Right cardiac atrium (tissue), 5 donors: ENCODE data around the gene KAZALD1. TPM values are rescaled to one million over a fixed set of nuclear protein-coding genes. Genes with fewer than 3 reads are reported as not detected.

Experiments used
- ATAC-seq, 2 donors: fragments of 200-7000 bp; cut with Tn5 transposase; one replicate each; pipeline versions ENCODE4 v1.8.0 to v1.9.1; 2020; ENCODE audit warnings: moderate library complexity in 2 of 2, mild to moderate bottlenecking in 1 of 2
- DNase-seq, 3 donors: peaks; one replicate each; pipeline ENCODE4 v3.0.0-alpha.2; 2020
- H3K27ac ChIP-seq: one replicate; pipeline ENCODE4 v1.5.1; 2013; ENCODE audit warnings: mild to moderate bottlenecking, low read length, control low read depth, moderate library complexity
- H3K27me3 ChIP-seq: one replicate; pipeline ENCODE4 v1.6.1; 2013; ENCODE audit not compliant: control insufficient read depth, insufficient read depth
- H3K4me1 ChIP-seq: one replicate; pipeline ENCODE4 v1.6.1; 2013; ENCODE audit warnings: low read length; ENCODE audit not compliant: control insufficient read depth, insufficient read depth
- H3K4me3 ChIP-seq: one replicate; pipeline ENCODE4 v1.5.1; 2013; ENCODE audit warnings: low read length, control low read depth
- H3K9me3 ChIP-seq: one replicate; pipeline ENCODE4 v1.6.1; 2013; ENCODE audit warnings: low read length; ENCODE audit not compliant: control insufficient read depth
- WGBS: extraction: QIAGEN DNeasy Blood & Tissue Kit; methylation state at CpG from one replicate; pipeline ENCODE4 v1.1.7; 2013; 5-methylcytosine and 5-hydroxymethylcytosine counted together
- intact Hi-C, 4 donors: fragments of 100-400 bp; cut with DNase I; formaldehyde crosslinking; loops; one replicate each; pipeline versions ENCODE4 v1.11.0 to v1.14.0; 2022 to 2023
- polyA plus RNA-seq: library from polyadenylated mRNA; stranded (reverse); fragments of 200-250 nt; gene quantifications from one replicate; pipeline ENCODE4 v1.2.3, GENCODE V29; 2013
- total RNA-seq, 4 donors: library from RNA; stranded (reverse); fragmentation: NEBNext Ultra II Directional; extraction: Animal tissue kit (Norgen Biotek cat#: 25700); gene quantifications; one replicate each; pipeline ENCODE4 v1.2.1, GENCODE V29; 2021
- donor health status: healthy with polysubstance abuse.
- donor health status: DM: no; HTN: yes; CAD: no.
- donor health status: DM: no; HTN: no; CAD: no.
- donor health status: DM: no; HTN: yes; CAD: no; lungs with severe emphysema.
- donor health status: DM: yes; HTN: yes; CAD: no.

KAZALD1 gene
- total and polyA plus RNA-seq, 5 donors = 6.7 to 19.1 (median 13.3) TPM

GRCh38 chr10:101071885-101072433 lies 10.2 kb downstream of the KAZALD1 start:
- intact Hi-C loops = no loop called here
- DNase-seq = no peak
- Histone ChIP-seq H3K4me3 (no peak overlapping the region), H3K4me1 (no peaks in the 10 kb centered on the region), H3K9me3 (no peaks in the 10 kb centered on the region), H3K27me3 (no peaks in the 10 kb centered on the region), H3K27ac (no peak overlapping the region)
- WGBS = 37% methylated on average over 7 of the region's 7 CpGs
- ATAC-seq = no peak

GRCh38 chr10:101072923-101073322 lies 11.1 kb downstream of the KAZALD1 start:
- no peak overlapping the region for H3K27ac ChIP-seq
- DNase-seq (no peak), ATAC-seq (no peak)
- H3K4me3 ChIP-seq = no peak overlapping the region
- intact Hi-C loops = no loop called here
- no peaks in the 10 kb centered on the region for H3K9me3 ChIP-seq
- H3K27me3 ChIP-seq = no peaks in the 10 kb centered on the region
- WGBS = 60% methylated on average over 9 of the region's 9 CpGs
- no peaks in the 10 kb centered on the region for H3K4me1 ChIP-seq

GRCh38 chr10:101073631-101074030 lies 11.8 kb downstream of the KAZALD1 start:
- Histone ChIP-seq H3K9me3 (no peaks in the 10 kb centered on the region), H3K27ac (no peak overlapping the region), H3K4me3 (no peak overlapping the region), H3K27me3 (no peaks in the 10 kb centered on the region), H3K4me1 (no peaks in the 10 kb centered on the region)
- ATAC-seq = no peak
- 15% methylated on average over 13 of the region's 13 CpGs for WGBS
- DNase-seq = no peak
- intact Hi-C loops = no loop called here

- Histone ChIP-seq H3K27ac (no peak overlapping the region), H3K4me3 (no peak overlapping the region), H3K9me3 (no peaks in the 10 kb centered on the region), H3K27me3 (no peaks in the 10 kb centered on the region), H3K4me1 (no peaks in the 10 kb centered on the region)
- ATAC-seq = no peak
- WGBS = 3% methylated on average over 4 of the region's 4 CpGs
- intact Hi-C loops = no loop called here
- DNase-seq = no peak
Observed at GRCh38 chr10:101075775-101076174, 14.0 kb downstream of the KAZALD1 start.

- Histone ChIP-seq H3K4me3 (no peak overlapping the region), H3K9me3 (no peaks in the 10 kb centered on the region), H3K27me3 (no peaks in the 10 kb centered on the region), H3K4me1 (no peaks in the 10 kb centered on the region), H3K27ac (no peak overlapping the region)
- intact Hi-C loops = no loop called here
- WGBS = 79% methylated on average over 5 of the region's 5 CpGs
- DNase-seq = no peak
- ATAC-seq = no peak
Observed at GRCh38 chr10:101076630-101077029, 14.8 kb downstream of the KAZALD1 start.

GRCh38 chr10:101079874-101080273 lies 18.1 kb downstream of the KAZALD1 start:
- intact Hi-C loops = no loop called here
- Histone ChIP-seq H3K4me1 (no peaks in the 10 kb centered on the region), H3K27ac (no peak overlapping the region), H3K9me3 (no peaks in the 10 kb centered on the region), H3K4me3 (no peak overlapping the region), H3K27me3 (no peaks in the 10 kb centered on the region)
- 79% methylated on average over 1 of the region's 1 CpG for WGBS
- ATAC-seq = no peak
- DNase-seq = no peak

- WGBS = 33% methylated on average over 5 of the region's 5 CpGs
- ATAC-seq (no peak), DNase-seq (no peak)
- H3K4me3 ChIP-seq = no peak overlapping the region
- no peaks in the 10 kb centered on the region for H3K9me3 ChIP-seq
- intact Hi-C loops = no loop called here
- H3K27me3 ChIP-seq = no peaks in the 10 kb centered on the region
- H3K27ac ChIP-seq = no peak overlapping the region
- no peaks in the 10 kb centered on the region for H3K4me1 ChIP-seq
Observed at GRCh38 chr10:101080933-101081931, 19.4 kb downstream of the KAZALD1 start.

- H3K27me3 ChIP-seq = no peaks in the 10 kb centered on the region
- H3K9me3 ChIP-seq = no peaks in the 10 kb centered on the region
- 78% methylated on average over 6 of the region's 6 CpGs for WGBS
- H3K27ac ChIP-seq = no peak overlapping the region
- ATAC-seq (no peak), DNase-seq (no peak)
- no peaks in the 10 kb centered on the region for H3K4me1 ChIP-seq
- intact Hi-C loops = no loop called here
- no peak overlapping the region for H3K4me3 ChIP-seq
Observed at GRCh38 chr10:101085846-101086245, 24.1 kb downstream of the KAZALD1 start.

GRCh38 chr10:101087376-101087775 lies 25.6 kb downstream of the KAZALD1 start:
- WGBS = 78% methylated on average over 10 of the region's 10 CpGs
- no peak for ATAC-seq
- no peaks in the 10 kb centered on the region for H3K9me3 ChIP-seq
- no peak overlapping the region for H3K4me3 ChIP-seq
- no peak overlapping the region for H3K27ac ChIP-seq
- no peaks in the 10 kb centered on the region for H3K27me3 ChIP-seq
- H3K4me1 ChIP-seq = no peaks in the 10 kb centered on the region
- intact Hi-C loops = no loop called here
- DNase-seq = no peak

GRCh38 chr10:101087965-101088364 lies 26.2 kb downstream of the KAZALD1 start:
- intact Hi-C loops = no loop called here
- DNase-seq = no peak
- 39% methylated on average over 14 of the region's 14 CpGs for WGBS
- Histone ChIP-seq H3K27ac (no peak overlapping the region), H3K4me3 (no peak overlapping the region), H3K27me3 (no peaks in the 10 kb centered on the region), H3K4me1 (no peaks in the 10 kb centered on the region), H3K9me3 (no peaks in the 10 kb centered on the region)
- no peak for ATAC-seq

GRCh38 chr10:101089520-101090299 lies 27.9 kb downstream of the KAZALD1 start:
- peak in 1 of 2 donors; percentile 49 for ATAC-seq
- 70% methylated on average over 11 of the region's 11 CpGs for WGBS
- Histone ChIP-seq H3K4me1 (no peaks in the 10 kb centered on the region), H3K27me3 (no peaks in the 10 kb centered on the region), H3K4me3 (no peak overlapping the region), H3K27ac (no peak overlapping the region), H3K9me3 (no peaks in the 10 kb centered on the region)
- intact Hi-C loops = no loop called here
- DNase-seq = no peak
